ENCODE measurements around the gene GPR35.

Gene GPR35

GRCh38 chr2:240624011-240624949 lies 1.0 kb upstream of the GPR35 start:
- DNase-seq (ENCODE audit: low read depth, low spot score): no peak
- Histone ChIP-seq H3K27ac (ENCODE audit: low read length) (no peak overlapping the region), H3K9me3 (ENCODE audit: control insufficient read depth, insufficient read depth, low read length) (peaks cover under 1% of the 10 kb centered on the region), H3K4me3 (ENCODE audit: low read length) (no peak overlapping the region), H3K4me1 (ENCODE audit: control insufficient read depth, insufficient read depth, low read length) (no peaks in the 10 kb centered on the region), H3K27me3 (ENCODE audit: control insufficient read depth, insufficient read depth, low read length) (0 out of 2 replicates have a peak, but pooled peaks cover 2% of the 10 kb centered on the region), H3K36me3 (ENCODE audit: control insufficient read depth, insufficient read depth, low read length) (no peaks in the 10 kb centered on the region; the same call in 1 of the 2 replicates)
- WGBS (ENCODE audit: insufficient coverage, insufficient read length): no CpG with 5 or more reads among the region's 24 CpGs

- no peak overlapping the region for H3K27ac ChIP-seq (ENCODE audit: low read length)
- 0 out of 2 replicates have a peak, but pooled peaks cover 2% of the 10 kb centered on the region for H3K27me3 ChIP-seq (ENCODE audit: control insufficient read depth, insufficient read depth, low read length)
- no peaks in the 10 kb centered on the region for H3K9me3 ChIP-seq (ENCODE audit: control insufficient read depth, insufficient read depth, low read length)
- no CpG with 5 or more reads among the region's 21 CpGs for WGBS (ENCODE audit: insufficient coverage, insufficient read length)
- H3K36me3 ChIP-seq (ENCODE audit: control insufficient read depth, insufficient read depth, low read length): no peaks in the 10 kb centered on the region; the same call in 1 of the 2 replicates
- no peaks in the 10 kb centered on the region for H3K4me1 ChIP-seq (ENCODE audit: control insufficient read depth, insufficient read depth, low read length)
- H3K4me3 ChIP-seq (ENCODE audit: low read length): no peak overlapping the region
- DNase-seq (ENCODE audit: low read depth, low spot score): no peak
Measured at GRCh38 chr2:240626531-240627300, 1.4 kb downstream of the GPR35 start.

GRCh38 chr2:240627736-240628506 lies 2.6 kb downstream of the GPR35 start:
- H3K4me3 ChIP-seq (ENCODE audit: low read length): no peak overlapping the region
- H3K9me3 ChIP-seq (ENCODE audit: control insufficient read depth, insufficient read depth, low read length): peaks cover 3% of the 10 kb centered on the region; the same call in 1 of the 2 replicates
- H3K4me1 ChIP-seq (ENCODE audit: control insufficient read depth, insufficient read depth, low read length): no peaks in the 10 kb centered on the region
- WGBS (ENCODE audit: insufficient coverage, insufficient read length): no CpG with 5 or more reads among the region's 17 CpGs
- no peaks in the 10 kb centered on the region for H3K27me3 ChIP-seq (ENCODE audit: control insufficient read depth, insufficient read depth, low read length)
- DNase-seq (ENCODE audit: low read depth, low spot score): no peak
- H3K36me3 ChIP-seq (ENCODE audit: control insufficient read depth, insufficient read depth, low read length): no peaks in the 10 kb centered on the region; the same call in 1 of the 2 replicates
- H3K27ac ChIP-seq (ENCODE audit: low read length): no peak overlapping the region

- H3K4me1 ChIP-seq (ENCODE audit: control insufficient read depth, insufficient read depth, low read length): no peaks in the 10 kb centered on the region
- no peak for DNase-seq (ENCODE audit: low read depth, low spot score)
- H3K36me3 ChIP-seq (ENCODE audit: control insufficient read depth, insufficient read depth, low read length): no peaks in the 10 kb centered on the region; the same call in 1 of the 2 replicates
- no CpG with 5 or more reads among the region's 7 CpGs for WGBS (ENCODE audit: insufficient coverage, insufficient read length)
- peaks cover 3% of the 10 kb centered on the region; the same call in 1 of the 2 replicates for H3K9me3 ChIP-seq (ENCODE audit: control insufficient read depth, insufficient read depth, low read length)
- H3K27ac ChIP-seq (ENCODE audit: low read length): no peak overlapping the region
- H3K27me3 ChIP-seq (ENCODE audit: control insufficient read depth, insufficient read depth, low read length): no peaks in the 10 kb centered on the region
- no peak overlapping the region for H3K4me3 ChIP-seq (ENCODE audit: low read length)
Measured at GRCh38 chr2:240628507-240628807, 3.2 kb downstream of the GPR35 start.

GRCh38 chr2:240628808-240629618 lies 3.7 kb downstream of the GPR35 start:
- no peak overlapping the region for H3K4me3 ChIP-seq (ENCODE audit: low read length)
- H3K27me3 ChIP-seq (ENCODE audit: control insufficient read depth, insufficient read depth, low read length): no peaks in the 10 kb centered on the region
- no peaks in the 10 kb centered on the region for H3K4me1 ChIP-seq (ENCODE audit: control insufficient read depth, insufficient read depth, low read length)
- peaks cover 3% of the 10 kb centered on the region; the same call in 1 of the 2 replicates for H3K9me3 ChIP-seq (ENCODE audit: control insufficient read depth, insufficient read depth, low read length)
- WGBS (ENCODE audit: insufficient coverage, insufficient read length): no CpG with 5 or more reads among the region's 20 CpGs
- H3K27ac ChIP-seq (ENCODE audit: low read length): no peak overlapping the region
- DNase-seq (ENCODE audit: low read depth, low spot score): no peak
- H3K36me3 ChIP-seq (ENCODE audit: control insufficient read depth, insufficient read depth, low read length): no peaks in the 10 kb centered on the region; the same call in 1 of the 2 replicates

- no peaks in the 10 kb centered on the region for H3K4me1 ChIP-seq (ENCODE audit: control insufficient read depth, insufficient read depth, low read length)
- no peaks in the 10 kb centered on the region for H3K27me3 ChIP-seq (ENCODE audit: control insufficient read depth, insufficient read depth, low read length)
- WGBS (ENCODE audit: insufficient coverage, insufficient read length): no CpG with 5 or more reads among the region's 5 CpGs
- peaks cover 3% of the 10 kb centered on the region; the same call in 1 of the 2 replicates for H3K9me3 ChIP-seq (ENCODE audit: control insufficient read depth, insufficient read depth, low read length)
- no peak overlapping the region for H3K27ac ChIP-seq (ENCODE audit: low read length)
- DNase-seq (ENCODE audit: low read depth, low spot score): no peak
- H3K4me3 ChIP-seq (ENCODE audit: low read length): no peak overlapping the region
- no peaks in the 10 kb centered on the region; the same call in 1 of the 2 replicates for H3K36me3 ChIP-seq (ENCODE audit: control insufficient read depth, insufficient read depth, low read length)
Measured at GRCh38 chr2:240629619-240629967, 4.3 kb downstream of the GPR35 start.

- no CpG with 5 or more reads among the region's 50 CpGs for WGBS (ENCODE audit: insufficient coverage, insufficient read length)
- H3K36me3 ChIP-seq (ENCODE audit: control insufficient read depth, insufficient read depth, low read length): no peaks in the 10 kb centered on the region; the same call in 1 of the 2 replicates
Measured at GRCh38 chr2:240629968-240630770, 4.9 kb downstream of the GPR35 start.

GRCh38 chr2:240630771-240631547 lies 5.7 kb downstream of the GPR35 start:
- H3K36me3 ChIP-seq (ENCODE audit: control insufficient read depth, insufficient read depth, low read length): no peaks in the 10 kb centered on the region; the same call in 1 of the 2 replicates
- H3K9me3 ChIP-seq (ENCODE audit: control insufficient read depth, insufficient read depth, low read length): peaks cover 5% of the 10 kb centered on the region; the same call in 1 of the 2 replicates
- no peaks in the 10 kb centered on the region for H3K4me1 ChIP-seq (ENCODE audit: control insufficient read depth, insufficient read depth, low read length)
- DNase-seq (ENCODE audit: low read depth, low spot score): no peak
- H3K4me3 ChIP-seq (ENCODE audit: low read length): no peak overlapping the region
- no peak overlapping the region for H3K27ac ChIP-seq (ENCODE audit: low read length)
- no CpG with 5 or more reads among the region's 21 CpGs for WGBS (ENCODE audit: insufficient coverage, insufficient read length)
- H3K27me3 ChIP-seq (ENCODE audit: control insufficient read depth, insufficient read depth, low read length): no peaks in the 10 kb centered on the region

More at GRCh38 chr2:240629968-240630770, 4.9 kb downstream of the GPR35 start:
- Histone ChIP-seq H3K27ac (ENCODE audit: low read length) (no peak overlapping the region), H3K4me1 (ENCODE audit: control insufficient read depth, insufficient read depth, low read length) (no peaks in the 10 kb centered on the region), H3K27me3 (ENCODE audit: control insufficient read depth, insufficient read depth, low read length) (no peaks in the 10 kb centered on the region), H3K9me3 (ENCODE audit: control insufficient read depth, insufficient read depth, low read length) (peaks cover 5% of the 10 kb centered on the region; the same call in 1 of the 2 replicates), H3K4me3 (ENCODE audit: low read length) (no peak overlapping the region)
- no peak for DNase-seq (ENCODE audit: low read depth, low spot score)
